Astrocyte of the spinal cord (primary cell): ENCODE data around the gene TPGS2.

ENCODE experiments used
- DNase-seq: peaks from one replicate; pipeline ENCODE4 v3.0.0; 2011; ENCODE audit warnings: low read depth, low spot score
- H3K4me3 ChIP-seq: 2 replicates; pipeline ENCODE4 v1.5.1; 2011; ENCODE audit warnings: low read depth, mild to moderate bottlenecking, low read length, moderate library complexity
- in situ Hi-C: cut with HindIII; loops from 2 replicates; pipeline ENCODE4 v1.10.0; 2017; ENCODE audit warnings: low sequenced_read_pairs
- TF ChIP-seq, protein P1 (sequence below): IDR thresholded peaks from 2 replicates; pipeline ENCODE4 v1.5.1; 2012; ENCODE audit warnings: low read depth, mild to moderate bottlenecking, low read length, inconsistent platforms

The TPGS2 gene

GRCh38 chr18:36783792-36784191 is 45.0 kb downstream of the TPGS2 start:
- TF ChIP-seq, protein P1, sequence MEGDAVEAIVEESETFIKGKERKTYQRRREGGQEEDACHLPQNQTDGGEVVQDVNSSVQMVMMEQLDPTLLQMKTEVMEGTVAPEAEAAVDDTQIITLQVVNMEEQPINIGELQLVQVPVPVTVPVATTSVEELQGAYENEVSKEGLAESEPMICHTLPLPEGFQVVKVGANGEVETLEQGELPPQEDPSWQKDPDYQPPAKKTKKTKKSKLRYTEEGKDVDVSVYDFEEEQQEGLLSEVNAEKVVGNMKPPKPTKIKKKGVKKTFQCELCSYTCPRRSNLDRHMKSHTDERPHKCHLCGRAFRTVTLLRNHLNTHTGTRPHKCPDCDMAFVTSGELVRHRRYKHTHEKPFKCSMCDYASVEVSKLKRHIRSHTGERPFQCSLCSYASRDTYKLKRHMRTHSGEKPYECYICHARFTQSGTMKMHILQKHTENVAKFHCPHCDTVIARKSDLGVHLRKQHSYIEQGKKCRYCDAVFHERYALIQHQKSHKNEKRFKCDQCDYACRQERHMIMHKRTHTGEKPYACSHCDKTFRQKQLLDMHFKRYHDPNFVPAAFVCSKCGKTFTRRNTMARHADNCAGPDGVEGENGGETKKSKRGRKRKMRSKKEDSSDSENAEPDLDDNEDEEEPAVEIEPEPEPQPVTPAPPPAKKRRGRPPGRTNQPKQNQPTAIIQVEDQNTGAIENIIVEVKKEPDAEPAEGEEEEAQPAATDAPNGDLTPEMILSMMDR, result no peak
- in situ Hi-C loops, result no loop called here
- no peak for DNase-seq
- H3K4me3 ChIP-seq, result no peak overlapping the region

GRCh38 chr18:36782710-36783109 is 46.1 kb downstream of the TPGS2 start:
- in situ Hi-C loops, result no loop called here

GRCh38 chr18:36780748-36781147 is 48.1 kb downstream of the TPGS2 start:
- in situ Hi-C loops, result no loop called here
- TF ChIP-seq, protein P1, result no peak
- H3K4me3 ChIP-seq, result no peak overlapping the region
- no peak for DNase-seq

More at GRCh38 chr18:36782710-36783109, 46.1 kb downstream of the TPGS2 start:
- DNase-seq, result no peak
- TF ChIP-seq, protein P1, result no peak
- no peak overlapping the region for H3K4me3 ChIP-seq

- TF ChIP-seq, protein P1, result no peak
- no peak overlapping the region for H3K4me3 ChIP-seq
- no peak for DNase-seq
- in situ Hi-C loops, result no loop called here
These were observed 51.2 kb downstream of the TPGS2 start for GRCh38 chr18:36777566-36777965.

- H3K4me3 ChIP-seq, result no peak overlapping the region
- TF ChIP-seq, protein P1, result no peak
- in situ Hi-C loops, result no loop called here
- DNase-seq, result no peak
These were observed 52.2 kb downstream of the TPGS2 start for GRCh38 chr18:36776650-36777049.

GRCh38 chr18:36775396-36775795 is 53.4 kb downstream of the TPGS2 start:
- H3K4me3 ChIP-seq, result no peak overlapping the region
- no peak for DNase-seq
- TF ChIP-seq, protein P1, result no peak
- in situ Hi-C loops, result no loop called here

DNA sequence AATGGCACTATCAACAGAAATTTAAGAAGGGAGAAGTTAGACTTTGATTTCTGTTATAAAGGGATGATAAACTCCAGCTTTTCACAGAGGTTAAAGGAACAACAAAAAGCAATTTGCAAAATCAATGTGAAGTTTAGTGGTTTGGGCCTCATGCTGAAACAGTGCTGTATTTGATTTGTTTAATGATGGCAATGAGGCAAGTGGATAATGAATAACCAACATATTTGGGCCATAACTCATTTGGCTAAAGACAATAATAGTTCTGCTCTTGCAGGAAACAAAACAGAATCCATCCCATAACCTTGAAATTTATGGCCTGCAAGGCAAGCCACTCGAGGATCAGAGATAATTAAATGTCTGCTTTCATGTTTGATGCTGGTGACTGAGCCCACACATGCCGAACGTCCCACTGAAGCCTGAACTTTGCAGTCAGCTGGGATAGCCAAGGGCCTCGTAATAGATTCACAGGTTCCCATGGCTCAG is 56.5 kb downstream of the TPGS2 start:
- TF ChIP-seq, protein P1, result no peak
- DNase-seq, result no peak
- no peak overlapping the region for H3K4me3 ChIP-seq
- in situ Hi-C loops, result no loop called here
